GM12878 (cell line): Measurements from ENCODE around the gene MAMLD1. TPM values are rescaled to one million over a fixed set of nuclear protein-coding genes. Genes with fewer than 3 reads are reported as not detected.

Experiments
- ATAC-seq: fragments of 200-7000 bp; cut with Tn5 transposase; 3 replicates; pipeline ENCODE4 v1.9.1; 2020; ENCODE audit warnings: mild to moderate bottlenecking, moderate library complexity
- BruUV-seq: library from RNA; stranded (reverse); fragments of 400-500 nt; replicated peaks from 2 replicates; lab custom pipeline; 2021; lab: Mats Ljungman, UMichigan
- CTCF ChIA-PET: fragments of 300-600 bp; sonication (Branson Sonifier 250); formaldehyde crosslinking; extraction: SDS; loops from one replicate; lab custom pipeline; 2021; ENCODE audit warnings: inconsistent platforms; lab: Yijun Ruan, JAX
- POLR2A ChIA-PET: fragments of 350-600 bp; formaldehyde crosslinking; extraction: SDS; loops from one replicate; lab custom pipeline; 2021; ENCODE audit warnings: inconsistent platforms; lab: Charles Lee
- RAD21 ChIA-PET: fragments of 300-600 bp; sonication (Branson Sonifier 250); formaldehyde crosslinking; loops from one replicate; lab custom pipeline; 2023; ENCODE audit warnings: antibody characterized with exemption; ENCODE audit not compliant: unreplicated experiment; lab: Charles Lee
- SMC1A ChIA-PET: fragments of 300-600 bp; sonication (Branson Sonifier 250); formaldehyde crosslinking; loops from one replicate; lab custom pipeline; 2023; ENCODE audit not compliant: unreplicated experiment, uncharacterized antibody; lab: Charles Lee
- DNase-seq: peaks from one replicate; pipeline ENCODE4 v3.0.0-alpha.2; 2011; ENCODE audit warnings: low read depth, low spot score
- FAIRE-seq: peaks from 3 replicates; lab custom pipeline; 2011; peaks lifted over from hg19 to GRCh38; lab: Jason Lieb, UNC
- H2AFZ ChIP-seq: 2 replicates; pipeline ENCODE4 v1.6.0; 2011; ENCODE audit warnings: low read depth, low read length, control low read depth; ENCODE audit not compliant: control insufficient read depth
- H3K27ac ChIP-seq: 2 replicates; pipeline ENCODE4 v1.5.1; 2011; ENCODE audit warnings: control low read depth; ENCODE audit not compliant: control insufficient read depth, insufficient read depth
- H3K27me3 ChIP-seq, 2 experiments: replicated peaks in 1 of 2; 2 replicates each; pipeline versions ENCODE4 v1.6.0 to v1.6.1; 2011; ENCODE audit warnings: low read length in 1 of 2; ENCODE audit not compliant: control insufficient read depth in 2 of 2, insufficient read depth in 2 of 2
- H3K36me3 ChIP-seq, 2 experiments: 2 replicates each; pipeline ENCODE4 v1.5.1; 2011; ENCODE audit warnings: low read length in 1 of 2; ENCODE audit not compliant: control insufficient read depth in 2 of 2, insufficient read depth in 2 of 2
- H3K4me1 ChIP-seq: 2 replicates; pipeline ENCODE4 v1.6.1; 2011; ENCODE audit warnings: mild to moderate bottlenecking, low read length, moderate library complexity, mixed read lengths; ENCODE audit not compliant: control insufficient read depth, insufficient read depth
- H3K4me2 ChIP-seq: 2 replicates; pipeline ENCODE4 v1.6.0; 2011; ENCODE audit warnings: control low read depth; ENCODE audit not compliant: control insufficient read depth, insufficient read depth
- H3K4me3 ChIP-seq: fragments of 200-600 bp; sonication (generic); 2 replicates; pipeline ENCODE4 v1.5.1; 2016
- H3K79me2 ChIP-seq: 2 replicates; pipeline ENCODE4 v1.6.0; 2011; ENCODE audit warnings: low read length; ENCODE audit not compliant: control insufficient read depth, insufficient read depth
- H3K9ac ChIP-seq: 2 replicates; pipeline ENCODE4 v1.8.0; 2011; ENCODE audit warnings: low read length, control low read depth, mixed read lengths; ENCODE audit not compliant: control insufficient read depth, insufficient read depth
- H3K9me3 ChIP-seq: replicated peaks from 3 replicates; pipeline ENCODE4 v1.5.1; 2011; ENCODE audit warnings: mild to moderate bottlenecking, low read length; ENCODE audit not compliant: control insufficient read depth, insufficient read depth
- H4K20me1 ChIP-seq: 2 replicates; pipeline ENCODE4 v1.6.0; 2011; ENCODE audit not compliant: control insufficient read depth, insufficient read depth
- ETV6 ChIP-seq, 2 experiments: fragments of 450-650 bp in 1 of 2; IDR thresholded peaks in 1 of 2; conservative IDR thresholded peaks in 1 of 2; 2 replicates each; pipeline ENCODE4 v1.6.1; 2014; ENCODE audit warnings: antibody characterized with exemption in 1 of 2, borderline replicate concordance in 1 of 2, low read depth in 1 of 2, mild to moderate bottlenecking in 1 of 2, moderate library complexity in 1 of 2
- JUND ChIP-seq: IDR thresholded peaks from 2 replicates; pipeline ENCODE4 v1.6.1; 2012; ENCODE audit warnings: low read depth, mild to moderate bottlenecking, low read length, improper control_type of control experiment, moderate library complexity
- LARP7 ChIP-seq: fragments of 450-650 bp; IDR thresholded peaks from 2 replicates; pipeline ENCODE4 v1.6.1; 2017; ENCODE audit warnings: mild to moderate bottlenecking
- MEF2B ChIP-seq: fragments of 450-650 bp; IDR thresholded peaks from 2 replicates; pipeline ENCODE4 v1.6.1; 2018; ENCODE audit warnings: mild to moderate bottlenecking, moderate library complexity; ENCODE audit not compliant: partially characterized antibody, poor library complexity, severe bottlenecking
- PML ChIP-seq: IDR thresholded peaks from 2 replicates; pipeline ENCODE4 v1.6.1; 2012; ENCODE audit warnings: low read length, inconsistent platforms
- POLR2AphosphoS5 ChIP-seq: IDR thresholded peaks from 2 replicates; pipeline ENCODE4 v1.6.1; 2011; ENCODE audit warnings: mild to moderate bottlenecking, low read length, inconsistent platforms
- RAD51 ChIP-seq: fragments of 450-650 bp; IDR thresholded peaks from 2 replicates; pipeline ENCODE4 v1.6.1; 2016; ENCODE audit warnings: moderate library complexity, mild to moderate bottlenecking, inconsistent platforms
- WGBS: methylation state at CpG from one replicate; pipeline ENCODE4 v1.1.6; 2016; ENCODE audit warnings: low lambda C conversion rate; ENCODE audit not compliant: insufficient replicate concordance, insufficient coverage; ENCODE audit errors: missing lambda C conversion rate; 5-methylcytosine and 5-hydroxymethylcytosine counted together
- in situ Hi-C: fragments of 300-500 bp; cut with MboI; formaldehyde crosslinking; loops from 9 replicates; pipeline ENCODE4 v1.14.3; 2018; ENCODE audit warnings: mixed read lengths
- intact Hi-C: fragments of 100-400 bp; cut with micrococcal nuclease; formaldehyde crosslinking; loops from one replicate; pipeline ENCODE4 v1.14.2; 2022; ENCODE audit not compliant: unreplicated experiment
- polyA plus RNA-seq, 11 experiments: library from polyadenylated mRNA; depleted of rRNA in 4 of 11; unstranded in 6 of 11; stranded (reverse) in 5 of 11; fragments of >200 nt; fragmentation: Nextera tagmentation in 4 of 11; fragmentation: Illumina TruSeq in 1 of 11; extraction: Ambion mirVana in 4 of 11; extraction: Trizol in 1 of 11; gene quantifications; 1 replicate in 1 of 11; 2 replicates in 10 of 11; pipeline versions ENCODE4 v1.2.1 to v1.2.3, GENCODE V29; 2011 to 2016; ENCODE audit warnings: inconsistent platforms in 2 of 11, missing spikeins in 2 of 11, low read depth in 1 of 11
- total RNA-seq, 4 experiments: library from RNA; depleted of rRNA in 3 of 4; stranded (reverse); fragments of >200 nt in 3 of 4; fragmentation: Illumina TruSeq in 1 of 4; extraction: Trizol in 1 of 4; gene quantifications; 2 replicates each; pipeline versions ENCODE4 v1.2.1 to v1.2.3, GENCODE V29; 2013 to 2021
- TF ChIP-seq, protein P1 (sequence below), 3 experiments: IDR thresholded peaks in 2 of 3; conservative IDR thresholded peaks in 1 of 3; 2 replicates each; pipeline ENCODE4 v1.5.1; 2011; ENCODE audit warnings: low read depth in 3 of 3, low read length in 3 of 3, mild to moderate bottlenecking in 3 of 3, control low read depth in 2 of 3, moderate library complexity in 2 of 3, inconsistent platforms in 1 of 3, mixed read lengths in 1 of 3; ENCODE audit not compliant: control insufficient read depth in 2 of 3, insufficient read depth in 1 of 3; ENCODE audit errors: extremely low read depth in 1 of 3
- TF ChIP-seq, protein P2 (sequence below): fragments of 150-350 bp; IDR thresholded peaks from 2 replicates; pipeline ENCODE4 v1.6.1; 2016; ENCODE audit warnings: low read depth, low read length

The MAMLD1 gene
- total and polyA plus RNA-seq, 10 of the 15 experiments (the other 5 are each of a cell fraction or from before 2014, with no cell fraction given) = 0.03 to 0.05 TPM; not detected in 8

DNA sequence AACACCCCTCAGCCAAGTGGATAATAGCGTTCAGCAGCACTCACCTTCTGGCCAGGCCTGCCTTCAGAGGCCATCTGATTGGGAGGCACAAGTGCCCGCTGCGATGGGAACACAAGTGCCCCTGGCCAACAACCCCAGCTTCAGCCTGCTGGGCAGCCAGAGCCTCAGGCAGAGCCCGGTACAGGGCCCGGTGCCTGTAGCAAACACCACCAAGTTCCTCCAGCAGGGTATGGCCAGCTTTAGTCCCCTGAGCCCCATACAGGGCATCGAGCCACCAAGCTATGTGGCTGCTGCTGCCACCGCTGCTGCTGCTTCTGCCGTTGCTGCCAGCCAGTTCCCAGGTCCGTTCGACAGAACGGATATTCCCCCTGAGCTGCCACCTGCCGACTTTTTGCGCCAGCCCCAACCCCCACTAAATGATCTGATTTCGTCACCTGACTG is 149.4 kb downstream of the MAMLD1 start (continued):
- TF ChIP-seq MEF2B (no peak), PML (no peak), POLR2AphosphoS5 (no peak), RAD51 (no peak), LARP7 (no peak)

DNA sequence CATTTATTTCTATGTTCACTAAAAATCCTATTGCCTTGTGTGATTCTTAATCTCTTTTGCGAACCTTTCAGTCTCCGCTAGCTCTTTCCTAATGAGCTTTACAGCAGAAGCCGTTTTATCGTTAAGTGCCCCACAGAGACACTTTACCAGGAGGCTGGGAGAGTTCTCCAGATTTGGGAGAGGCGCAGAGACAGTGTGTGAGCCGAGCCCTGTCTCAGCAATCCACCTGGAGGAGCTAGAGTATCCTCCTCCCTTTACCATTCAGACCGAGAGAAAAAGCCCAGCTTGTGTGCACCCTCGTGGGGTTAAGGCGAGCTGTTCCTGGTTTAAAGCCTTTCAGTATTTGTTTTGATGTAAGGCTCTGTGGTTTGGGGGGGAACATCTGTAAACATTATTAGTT is 150.4 kb downstream of the MAMLD1 start:
- no peak overlapping the region for H3K4me3 ChIP-seq
- ATAC-seq (peak; percentile 33; the same call in 1 of the 3 replicates), FAIRE-seq (no peak), DNase-seq (no peak)
- H3K36me3 ChIP-seq = no peaks in the 10 kb centered on the region
- H2AFZ ChIP-seq = no peak overlapping the region
- H3K27ac ChIP-seq = no peak overlapping the region
- H3K4me2 ChIP-seq = no peak overlapping the region
- H3K9me3 ChIP-seq = no peaks in the 10 kb centered on the region
- ChIA-PET SMC1A (interaction anchor here (1.1 kb wide), 2 partner anchors 11 to 204 kb away, joined by 3 to 4 read pairs; no protein-coding TSS in a partner anchor), CTCF (interaction anchor here (0.9 kb wide), 1 partner anchor 57 kb away, joined by 3 read pairs; no protein-coding TSS in a partner anchor), POLR2A (no interaction called here), RAD21 (no interaction called here)
- no TSS peak for BruUV-seq
- in situ Hi-C loops = no loop called here
- TF ChIP-seq, protein P1, sequence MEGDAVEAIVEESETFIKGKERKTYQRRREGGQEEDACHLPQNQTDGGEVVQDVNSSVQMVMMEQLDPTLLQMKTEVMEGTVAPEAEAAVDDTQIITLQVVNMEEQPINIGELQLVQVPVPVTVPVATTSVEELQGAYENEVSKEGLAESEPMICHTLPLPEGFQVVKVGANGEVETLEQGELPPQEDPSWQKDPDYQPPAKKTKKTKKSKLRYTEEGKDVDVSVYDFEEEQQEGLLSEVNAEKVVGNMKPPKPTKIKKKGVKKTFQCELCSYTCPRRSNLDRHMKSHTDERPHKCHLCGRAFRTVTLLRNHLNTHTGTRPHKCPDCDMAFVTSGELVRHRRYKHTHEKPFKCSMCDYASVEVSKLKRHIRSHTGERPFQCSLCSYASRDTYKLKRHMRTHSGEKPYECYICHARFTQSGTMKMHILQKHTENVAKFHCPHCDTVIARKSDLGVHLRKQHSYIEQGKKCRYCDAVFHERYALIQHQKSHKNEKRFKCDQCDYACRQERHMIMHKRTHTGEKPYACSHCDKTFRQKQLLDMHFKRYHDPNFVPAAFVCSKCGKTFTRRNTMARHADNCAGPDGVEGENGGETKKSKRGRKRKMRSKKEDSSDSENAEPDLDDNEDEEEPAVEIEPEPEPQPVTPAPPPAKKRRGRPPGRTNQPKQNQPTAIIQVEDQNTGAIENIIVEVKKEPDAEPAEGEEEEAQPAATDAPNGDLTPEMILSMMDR (IDR thresholded peaks at IDR 0.05 in 2 of 3, conservative IDR thresholded peaks at IDR 0.05 in 1 of 3; ENCODE audit: control insufficient read depth in 2 of 3, extremely low read depth in 1 of 3, insufficient read depth in 1 of 3, low read depth in 3 of 3, low read length in 3 of 3) = 0 out of 6 replicates have a peak, but pooled peaks of 1 of the 3 experiments have one; percentile 4
- no peak for TF ChIP-seq ETV6 (conservative IDR thresholded peaks at IDR 0.05 in 1 of 2, IDR thresholded peaks at IDR 0.05 in 1 of 2; ENCODE audit: borderline replicate concordance in 1 of 2, low read depth in 1 of 2)
- TF ChIP-seq JUND = no peak
- TF ChIP-seq, protein P2, sequence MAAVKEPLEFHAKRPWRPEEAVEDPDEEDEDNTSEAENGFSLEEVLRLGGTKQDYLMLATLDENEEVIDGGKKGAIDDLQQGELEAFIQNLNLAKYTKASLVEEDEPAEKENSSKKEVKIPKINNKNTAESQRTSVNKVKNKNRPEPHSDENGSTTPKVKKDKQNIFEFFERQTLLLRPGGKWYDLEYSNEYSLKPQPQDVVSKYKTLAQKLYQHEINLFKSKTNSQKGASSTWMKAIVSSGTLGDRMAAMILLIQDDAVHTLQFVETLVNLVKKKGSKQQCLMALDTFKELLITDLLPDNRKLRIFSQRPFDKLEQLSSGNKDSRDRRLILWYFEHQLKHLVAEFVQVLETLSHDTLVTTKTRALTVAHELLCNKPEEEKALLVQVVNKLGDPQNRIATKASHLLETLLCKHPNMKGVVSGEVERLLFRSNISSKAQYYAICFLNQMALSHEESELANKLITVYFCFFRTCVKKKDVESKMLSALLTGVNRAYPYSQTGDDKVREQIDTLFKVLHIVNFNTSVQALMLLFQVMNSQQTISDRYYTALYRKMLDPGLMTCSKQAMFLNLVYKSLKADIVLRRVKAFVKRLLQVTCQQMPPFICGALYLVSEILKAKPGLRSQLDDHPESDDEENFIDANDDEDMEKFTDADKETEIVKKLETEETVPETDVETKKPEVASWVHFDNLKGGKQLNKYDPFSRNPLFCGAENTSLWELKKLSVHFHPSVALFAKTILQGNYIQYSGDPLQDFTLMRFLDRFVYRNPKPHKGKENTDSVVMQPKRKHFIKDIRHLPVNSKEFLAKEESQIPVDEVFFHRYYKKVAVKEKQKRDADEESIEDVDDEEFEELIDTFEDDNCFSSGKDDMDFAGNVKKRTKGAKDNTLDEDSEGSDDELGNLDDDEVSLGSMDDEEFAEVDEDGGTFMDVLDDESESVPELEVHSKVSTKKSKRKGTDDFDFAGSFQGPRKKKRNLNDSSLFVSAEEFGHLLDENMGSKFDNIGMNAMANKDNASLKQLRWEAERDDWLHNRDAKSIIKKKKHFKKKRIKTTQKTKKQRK = no peak
- H4K20me1 ChIP-seq = no peaks in the 10 kb centered on the region
- H3K9ac ChIP-seq = no peak overlapping the region
- H3K79me2 ChIP-seq = no peaks in the 10 kb centered on the region
- intact Hi-C loops = no loop called here
- WGBS = 29% methylated on average over 9 of the region's 9 CpGs
- peaks cover 0 to 2% of the 10 kb centered on the region in 2 experiments; a peak in 2 of 4 replicates for H3K27me3 ChIP-seq
- no peaks in the 10 kb centered on the region for H3K4me1 ChIP-seq
